Measurements from ENCODE around the gene GDF7. TPM values are rescaled to one million over a fixed set of nuclear protein-coding genes. Genes with fewer than 3 reads are reported as not detected.
A peak's percentile ranks its signal among the peaks of the same experiment; 100 is the strongest.

The GDF7 gene
- total RNA-seq, 4 donors from 2014 or later = 1.9 to 3.1 (median 2.4) TPM

DNA sequence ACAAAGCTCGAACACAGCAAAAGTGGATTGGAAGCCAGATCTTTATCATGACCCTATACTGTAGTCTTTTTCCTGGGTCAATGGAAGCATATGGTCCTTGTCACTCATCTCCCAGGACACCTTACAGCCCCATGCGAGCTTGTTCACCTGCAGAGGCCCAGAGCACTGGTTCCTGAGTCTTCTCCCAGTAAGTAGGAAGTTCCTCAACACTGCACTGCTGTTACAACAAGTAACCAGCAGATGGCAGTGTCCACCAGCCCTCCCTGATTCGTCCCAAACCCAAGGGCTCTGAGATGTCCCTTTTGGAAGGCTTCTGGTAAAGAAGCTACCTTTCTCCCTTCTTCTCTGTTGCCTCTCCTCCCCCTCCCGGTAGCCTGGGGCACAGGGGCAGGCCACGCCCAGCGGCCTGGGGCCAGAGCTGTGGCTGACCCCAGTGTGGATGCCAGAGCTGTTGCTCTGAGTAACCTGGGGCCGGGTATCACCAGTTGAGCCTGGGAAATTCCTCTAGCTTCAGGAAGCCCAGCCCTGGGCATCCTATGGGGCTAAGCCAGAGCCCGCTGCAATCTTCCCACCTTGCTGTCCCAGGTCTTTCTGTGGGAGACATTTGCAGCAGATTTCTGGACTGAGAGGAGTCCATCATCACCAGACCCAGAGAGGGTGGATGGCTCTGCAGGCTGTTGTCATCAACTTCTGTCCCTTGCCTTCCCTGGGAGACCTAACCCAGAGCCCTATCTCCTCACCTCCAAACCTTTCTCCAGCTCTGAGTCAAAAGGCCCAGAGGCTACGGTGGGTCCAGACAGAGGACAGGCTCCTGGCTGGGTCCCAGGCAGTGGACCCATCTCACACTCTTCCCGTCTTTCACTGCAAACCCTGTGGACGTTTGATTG lies 5.3 kb upstream of the GDF7 start:
- Histone ChIP-seq H3K4me1 (peaks cover 40% of the 10 kb centered on the region), H3K27ac (no peak overlapping the region), H3K36me3 (no peaks in the 10 kb centered on the region), H3K9me3 (no peaks in the 10 kb centered on the region), H3K4me3 (no peak overlapping the region), H3K27me3 (peaks cover 55% of the 10 kb centered on the region)
- no peak for DNase-seq (ENCODE audit: low spot score in 2 of 2)
- WGBS = 33% methylated on average over 11 of the region's 11 CpGs
- TF ChIP-seq, protein P1, sequence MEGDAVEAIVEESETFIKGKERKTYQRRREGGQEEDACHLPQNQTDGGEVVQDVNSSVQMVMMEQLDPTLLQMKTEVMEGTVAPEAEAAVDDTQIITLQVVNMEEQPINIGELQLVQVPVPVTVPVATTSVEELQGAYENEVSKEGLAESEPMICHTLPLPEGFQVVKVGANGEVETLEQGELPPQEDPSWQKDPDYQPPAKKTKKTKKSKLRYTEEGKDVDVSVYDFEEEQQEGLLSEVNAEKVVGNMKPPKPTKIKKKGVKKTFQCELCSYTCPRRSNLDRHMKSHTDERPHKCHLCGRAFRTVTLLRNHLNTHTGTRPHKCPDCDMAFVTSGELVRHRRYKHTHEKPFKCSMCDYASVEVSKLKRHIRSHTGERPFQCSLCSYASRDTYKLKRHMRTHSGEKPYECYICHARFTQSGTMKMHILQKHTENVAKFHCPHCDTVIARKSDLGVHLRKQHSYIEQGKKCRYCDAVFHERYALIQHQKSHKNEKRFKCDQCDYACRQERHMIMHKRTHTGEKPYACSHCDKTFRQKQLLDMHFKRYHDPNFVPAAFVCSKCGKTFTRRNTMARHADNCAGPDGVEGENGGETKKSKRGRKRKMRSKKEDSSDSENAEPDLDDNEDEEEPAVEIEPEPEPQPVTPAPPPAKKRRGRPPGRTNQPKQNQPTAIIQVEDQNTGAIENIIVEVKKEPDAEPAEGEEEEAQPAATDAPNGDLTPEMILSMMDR (IDR thresholded peaks at IDR 0.05) = peak; percentile 87 to 93
- TF ChIP-seq POLR2AphosphoS5 (IDR thresholded peaks at IDR 0.05) = no peak

DNA sequence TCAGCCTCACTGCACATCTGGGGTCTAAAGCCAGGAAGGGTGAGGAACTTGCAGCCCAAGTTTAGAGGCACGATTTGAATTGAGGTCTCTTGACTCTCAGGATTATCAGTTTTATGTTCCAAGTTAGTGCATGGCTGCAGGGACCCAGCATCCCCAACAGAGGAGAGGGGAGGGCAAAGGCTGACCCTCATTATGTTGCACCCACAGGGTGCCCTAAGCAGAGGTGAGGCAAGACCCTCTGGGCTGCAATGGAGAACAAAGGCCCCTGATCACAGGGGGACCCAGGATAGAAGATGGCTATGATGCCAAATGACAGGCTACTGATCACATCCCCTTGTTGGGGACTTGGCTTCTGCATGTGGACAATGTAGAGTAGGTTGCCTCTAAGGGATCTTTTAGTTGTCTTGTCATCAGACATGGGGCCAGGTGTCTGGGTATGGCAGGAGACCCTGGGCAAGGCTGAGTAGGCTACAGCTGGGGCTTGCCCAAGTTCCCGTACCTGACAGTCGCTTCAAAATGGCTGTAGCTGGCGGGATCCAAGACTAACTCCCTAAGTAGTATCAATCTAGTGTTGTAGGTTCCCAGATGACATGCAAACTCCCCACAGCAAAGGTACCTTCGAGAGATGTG lies 4.5 kb upstream of the GDF7 start:
- peaks cover 45% of the 10 kb centered on the region for H3K4me1 ChIP-seq
- no peaks in the 10 kb centered on the region for H3K9me3 ChIP-seq
- peaks cover 61% of the 10 kb centered on the region for H3K27me3 ChIP-seq
- no peaks in the 10 kb centered on the region for H3K36me3 ChIP-seq
- WGBS = 70% methylated on average over 2 of the region's 5 CpGs
- no peak for DNase-seq (ENCODE audit: low spot score in 2 of 2)
- H3K4me3 ChIP-seq = no peak overlapping the region
- TF ChIP-seq, protein P1 (IDR thresholded peaks at IDR 0.05) = no peak
- TF ChIP-seq POLR2AphosphoS5 (IDR thresholded peaks at IDR 0.05) (no peak), EP300 (IDR thresholded peaks at IDR 0.05) (no peak), POLR2A (IDR thresholded peaks at IDR 0.05) (no peak)
- no peak overlapping the region for H3K27ac ChIP-seq

DNA sequence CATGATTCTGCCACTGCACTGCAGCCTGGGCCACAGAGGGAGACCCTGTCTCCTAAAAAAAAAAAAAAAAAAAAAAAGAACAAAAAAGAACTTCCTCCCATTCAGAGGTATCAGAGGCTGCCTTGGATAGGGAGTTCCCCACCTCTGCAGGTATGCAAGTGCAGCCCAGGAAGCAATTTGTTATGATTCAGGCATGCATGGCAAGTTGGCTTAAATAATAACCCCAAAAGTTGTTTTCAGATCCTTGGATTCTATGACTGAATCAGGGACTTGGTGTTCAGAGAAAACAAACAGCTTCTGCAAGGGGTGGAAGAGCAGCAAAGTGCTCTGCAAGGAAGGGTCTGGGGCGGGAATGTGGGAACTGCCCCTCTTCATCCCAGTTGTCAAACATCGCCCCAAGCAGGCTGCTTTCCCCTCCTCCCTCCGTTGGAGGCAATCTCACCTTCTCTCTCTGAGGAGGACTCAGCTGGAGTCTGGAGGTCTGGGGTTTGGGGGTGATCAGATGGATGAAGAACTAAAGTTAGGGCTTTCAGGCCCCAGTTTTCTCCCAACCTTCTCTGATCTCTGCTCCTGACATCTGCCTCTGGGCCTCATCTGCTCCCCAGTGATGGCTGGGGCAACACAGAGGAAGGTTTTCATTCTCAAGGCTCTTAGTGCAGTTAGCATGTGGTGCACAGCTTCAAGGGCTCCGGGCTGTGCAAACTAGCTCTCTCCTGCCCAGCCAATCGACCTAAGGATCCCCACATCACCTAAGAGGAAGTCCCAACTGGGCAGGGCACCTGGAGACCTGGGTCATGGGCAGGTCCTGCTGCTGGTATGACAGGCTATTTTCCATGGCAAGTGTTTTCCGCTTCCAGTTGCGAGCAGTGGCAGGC lies 3.5 kb upstream of the GDF7 start:
- H3K27ac ChIP-seq = no peak overlapping the region
- no peaks in the 10 kb centered on the region for H3K9me3 ChIP-seq
- no peak for DNase-seq (ENCODE audit: low spot score in 2 of 2)
- TF ChIP-seq POLR2AphosphoS5 (IDR thresholded peaks at IDR 0.05) = no peak
- TF ChIP-seq POLR2A (IDR thresholded peaks at IDR 0.05) = no peak
- TF ChIP-seq, protein P1 (IDR thresholded peaks at IDR 0.05) = no peak
- no peak for TF ChIP-seq EP300 (IDR thresholded peaks at IDR 0.05)
- WGBS = 73% methylated on average over 6 of the region's 7 CpGs
- no peak overlapping the region for H3K4me3 ChIP-seq
- peaks cover 55% of the 10 kb centered on the region for H3K4me1 ChIP-seq
- no peaks in the 10 kb centered on the region for H3K36me3 ChIP-seq
- H3K27me3 ChIP-seq = peaks cover 71% of the 10 kb centered on the region

DNA sequence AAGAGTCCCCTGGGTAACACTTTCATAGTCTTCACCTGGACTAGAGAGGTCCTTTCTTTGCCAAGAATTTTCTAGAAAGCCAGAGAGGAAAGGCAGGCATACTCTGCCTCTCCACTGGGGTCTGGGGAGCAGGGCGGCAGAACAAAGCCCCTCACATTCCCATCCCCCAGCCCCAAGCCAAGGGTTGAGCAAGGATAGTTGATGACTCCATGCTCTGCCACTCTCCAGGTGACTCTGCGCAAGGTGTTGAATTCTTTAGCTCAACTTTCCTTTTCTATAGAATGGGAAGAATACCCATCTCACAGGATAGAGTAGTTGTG lies 2.9 kb upstream of the GDF7 start:
- DNase-seq (ENCODE audit: low spot score in 2 of 2) = no peak
- Histone ChIP-seq H3K9me3 (no peaks in the 10 kb centered on the region), H3K4me1 (peaks cover 55% of the 10 kb centered on the region), H3K27ac (no peak overlapping the region), H3K4me3 (no peak overlapping the region), H3K36me3 (no peaks in the 10 kb centered on the region), H3K27me3 (peaks cover 77% of the 10 kb centered on the region)
- TF ChIP-seq POLR2AphosphoS5 (IDR thresholded peaks at IDR 0.05) (no peak), POLR2A (IDR thresholded peaks at IDR 0.05) (no peak), EP300 (IDR thresholded peaks at IDR 0.05) (no peak)
- TF ChIP-seq, protein P1 (IDR thresholded peaks at IDR 0.05) = no peak
- WGBS = 89% methylated on average over 2 of the region's 2 CpGs
